ENCODE data around the gene ZNF414.
A peak's percentile ranks its signal among the peaks of the same experiment; 100 is the strongest.
"Not testable (repeated sequence)": the region's sequence is repeated elsewhere in the genome, so short reads cannot be mapped to it uniquely, and the experiment has no call there.

ZNF414 gene

GRCh38 chr19:8513687-8514504 lies at the start of gene ZNF414:
TSS of gene ZNF414 (minus strand) at chr19:8514167. CDS start at chr19:8514046, 121 bp downstream.
- peak; percentile 57 to 99 (median 94) for DNase-seq

DNA sequence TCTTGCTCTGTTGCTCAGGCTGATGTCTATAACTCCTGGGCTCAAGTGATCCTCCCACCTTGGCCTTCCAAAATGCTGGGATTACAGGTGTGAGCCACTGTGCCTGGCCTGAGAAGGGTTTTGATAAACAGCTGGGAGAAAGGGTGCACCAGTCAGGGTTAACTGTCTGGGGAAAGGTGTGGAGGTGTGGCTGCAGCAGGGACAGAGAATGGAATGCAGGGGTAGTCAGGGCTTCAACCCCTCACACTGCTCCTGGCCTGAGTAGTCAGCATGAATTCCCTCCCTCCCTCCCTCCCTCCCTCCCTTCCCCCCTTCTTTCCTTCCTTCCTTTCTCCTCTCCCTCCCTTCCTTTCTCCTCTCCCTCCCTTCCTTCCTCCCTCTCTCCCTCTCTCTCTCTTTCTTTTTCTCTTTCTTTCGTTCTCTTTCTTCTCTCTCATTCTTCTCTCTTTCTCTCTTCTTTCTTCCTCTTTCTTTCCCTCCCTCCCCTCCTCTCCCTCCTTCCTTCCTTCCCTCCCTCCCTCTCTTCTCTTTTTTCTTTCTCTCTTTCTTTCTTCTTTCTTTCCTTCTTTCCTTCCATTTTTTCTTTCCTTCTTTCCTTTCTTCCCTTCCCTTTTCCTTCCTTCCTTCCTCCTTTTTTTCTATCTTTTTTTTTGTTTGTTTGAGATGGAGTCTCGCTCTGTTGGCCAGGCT lies 47.3 kb upstream of the ZNF414 start:
- no peak for DNase-seq

- DNase-seq, result no peak
Observed at GRCh38 chr19:8558325-8558724, 44.4 kb upstream of the ZNF414 start.

- DNase-seq, result no peak
Observed at GRCh38 chr19:8557642-8558238, 43.8 kb upstream of the ZNF414 start.

GRCh38 chr19:8553729-8554128 lies 39.8 kb upstream of the ZNF414 start:
- not testable (repeated sequence) for DNase-seq

GRCh38 chr19:8552810-8553209 lies 38.8 kb upstream of the ZNF414 start:
- no peak for DNase-seq

GRCh38 chr19:8550070-8550469 lies 36.1 kb upstream of the ZNF414 start:
- DNase-seq, result no peak

- no peak for DNase-seq
Observed at GRCh38 chr19:8545743-8546142, 31.8 kb upstream of the ZNF414 start.

DNA sequence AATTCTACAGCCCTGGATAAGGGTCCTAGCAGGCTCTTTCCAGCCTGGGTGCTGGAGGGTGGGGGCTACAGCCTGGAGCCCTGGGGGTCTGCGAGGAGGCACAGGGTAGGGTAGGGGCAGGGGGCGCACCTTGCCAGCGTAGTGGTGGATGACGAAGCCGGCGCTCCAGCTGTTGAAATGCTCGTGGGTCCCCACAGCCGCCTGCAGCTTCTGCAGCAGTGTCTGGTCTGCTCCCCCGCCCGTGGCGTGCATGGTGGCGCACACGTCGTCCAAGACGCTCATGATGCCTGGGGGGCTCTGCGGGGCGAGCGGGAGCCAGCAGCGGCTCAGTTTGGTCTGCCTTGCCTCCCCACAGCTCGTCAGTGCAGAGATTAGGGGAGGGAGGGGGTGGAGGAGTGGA lies 30.2 kb upstream of the ZNF414 start:
- no peak for DNase-seq

GRCh38 chr19:8539621-8540149 lies 25.7 kb upstream of the ZNF414 start:
- no peak for DNase-seq

DNA sequence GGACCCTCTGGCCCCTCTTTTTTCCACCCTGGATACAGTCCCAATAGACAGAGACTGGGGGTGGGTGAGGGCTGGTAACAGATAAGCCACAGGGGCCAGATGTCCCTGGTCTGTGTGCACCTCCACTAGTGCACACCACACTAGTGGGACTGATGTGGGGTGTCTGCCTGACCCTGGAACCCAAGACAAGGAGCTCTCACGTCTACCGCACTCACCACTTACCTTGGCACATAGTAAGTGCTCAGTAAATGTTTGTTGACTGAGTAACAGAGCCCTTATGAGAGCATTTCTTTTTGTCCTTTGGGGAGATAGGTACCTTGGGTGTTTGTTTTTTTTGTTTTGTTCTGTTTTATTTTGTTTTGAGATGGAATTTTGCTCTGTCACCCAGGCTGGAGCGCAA lies 23.1 kb upstream of the ZNF414 start:
- no peak for DNase-seq

- DNase-seq, result no peak
Observed at GRCh38 chr19:8536282-8536681, 22.3 kb upstream of the ZNF414 start.

DNA sequence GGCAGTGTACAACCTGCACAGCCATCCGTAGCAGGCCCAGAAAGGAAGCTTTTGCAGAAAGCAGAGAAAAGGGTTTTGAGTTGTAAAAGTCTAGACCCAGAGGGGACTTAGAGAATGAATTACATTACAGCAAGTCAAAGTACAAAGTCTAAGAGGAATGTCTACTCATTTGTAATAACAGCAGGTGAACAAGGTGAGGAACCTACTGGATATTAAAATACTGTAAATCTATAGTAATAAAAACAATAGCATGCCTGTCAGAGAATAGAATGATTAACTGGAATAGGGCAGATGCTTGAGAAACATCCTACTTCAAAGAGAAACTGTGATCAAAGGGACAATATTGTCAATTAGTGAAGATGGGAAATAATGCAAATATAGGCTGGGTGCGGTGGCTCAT lies 18.3 kb upstream of the ZNF414 start:
- DNase-seq, result no peak

- no peak for DNase-seq
Observed at GRCh38 chr19:8531470-8531869, 17.5 kb upstream of the ZNF414 start.

DNA sequence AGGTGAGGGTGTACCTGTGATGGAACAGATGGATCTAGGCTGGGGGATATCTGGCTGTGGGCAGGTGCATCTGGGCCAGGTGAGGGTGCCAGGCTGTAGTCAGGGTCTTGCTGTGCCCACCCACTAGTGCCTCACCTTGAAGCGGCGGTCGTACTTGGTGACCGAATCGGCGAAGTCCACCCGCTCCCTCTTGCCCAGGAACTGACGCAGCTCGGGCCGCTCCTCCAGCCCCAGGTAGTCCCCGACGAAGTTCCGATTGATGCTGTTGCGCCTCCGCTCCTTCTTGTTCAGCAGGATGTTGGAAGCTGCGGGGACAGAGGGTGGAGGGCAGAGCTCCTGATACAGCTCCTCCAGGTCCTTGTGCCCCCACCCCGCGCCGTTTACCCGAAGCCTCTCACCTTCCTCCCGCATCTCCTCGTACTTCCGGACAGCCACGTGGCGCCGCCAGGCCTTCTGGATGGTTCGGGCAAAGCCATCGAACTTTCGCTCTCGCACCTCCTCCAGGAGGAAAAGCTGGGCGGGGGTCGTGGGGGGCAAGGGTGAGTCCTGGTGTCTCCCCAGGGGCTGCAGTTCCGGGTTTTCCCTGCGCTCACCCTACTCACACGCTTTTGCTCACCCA lies 16.2 kb upstream of the ZNF414 start:
- no peak for DNase-seq

- DNase-seq, result no peak
Observed at GRCh38 chr19:8529369-8530006, 15.5 kb upstream of the ZNF414 start.

- DNase-seq, result no peak
Observed at GRCh38 chr19:8528500-8528899, 14.5 kb upstream of the ZNF414 start.

DNA sequence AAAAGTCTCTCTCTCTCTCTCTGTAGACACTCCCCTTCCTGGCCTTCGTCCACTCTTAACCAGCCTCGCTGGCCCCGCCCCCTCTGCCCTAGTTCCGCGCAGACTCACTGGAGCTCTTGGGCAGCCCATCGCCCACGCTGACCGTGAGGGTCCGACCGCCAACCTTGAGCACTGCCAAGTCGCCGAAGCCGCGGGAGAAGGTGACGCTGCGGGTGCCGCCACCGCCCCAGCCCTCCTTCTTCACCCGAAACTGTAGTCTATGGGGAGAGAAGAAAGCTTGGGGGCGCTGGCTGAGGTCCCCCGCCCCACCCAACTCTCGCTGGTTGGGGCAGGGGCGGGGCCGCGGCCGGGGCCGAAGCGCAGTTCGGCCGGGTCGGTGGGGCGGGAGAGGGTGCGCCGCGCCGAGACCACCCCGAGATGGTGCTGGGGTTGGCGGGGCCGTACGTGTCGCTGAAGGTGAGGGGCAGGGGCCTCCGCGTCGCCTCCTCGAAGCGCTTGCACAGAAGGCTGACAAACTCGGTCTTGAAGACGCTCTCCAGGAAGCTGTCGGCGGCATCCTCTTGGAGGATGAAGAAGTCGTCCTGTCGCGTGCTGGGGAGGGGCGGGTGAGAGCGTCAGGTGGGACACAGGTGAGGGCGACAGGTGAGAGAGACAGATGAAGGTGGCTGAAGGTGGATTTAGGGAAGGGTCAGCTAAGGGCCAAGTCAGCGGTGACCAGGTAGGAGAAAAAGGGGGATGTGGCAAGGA lies 12.6 kb upstream of the ZNF414 start:
- DNase-seq, result peak in 55 of 56 donors; percentile 15 to 90 (median 70)

DNA sequence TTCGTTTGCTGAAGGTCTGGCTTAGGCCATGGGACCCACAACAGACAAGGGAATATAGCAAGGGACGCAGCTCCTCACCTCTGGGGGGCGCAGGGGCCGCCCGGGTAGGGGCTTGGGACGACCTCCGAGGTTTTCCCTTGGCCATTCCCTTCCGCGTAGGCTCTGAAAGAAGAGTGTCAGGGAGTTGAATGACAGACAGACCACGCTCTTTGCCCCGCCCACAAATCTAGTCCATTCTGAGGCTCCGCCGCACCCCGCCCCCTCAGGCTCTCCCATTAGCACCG lies 11.4 kb upstream of the ZNF414 start:
- DNase-seq, result no peak

GRCh38 chr19:8519388-8519787 lies 5.4 kb upstream of the ZNF414 start:
- DNase-seq, result no peak

- DNase-seq, result no peak
Observed at GRCh38 chr19:8518536-8518935, 4.6 kb upstream of the ZNF414 start.
